ENCODE measurements around the gene TSC2.

Gene TSC2

GRCh38 chr16:2019921-2020831 is 27.6 kb upstream of the TSC2 start:
- no peak for DNase-seq (ENCODE audit: low spot score)
- in situ Hi-C loops (cut with MboI; ENCODE audit: low pct_unique_long_range_greater_than_20kb, low sequenced_read_pairs, unreplicated experiment): loop anchor here (5.0 kb wide), 1 partner anchor 122 kb away; no protein-coding TSS in a partner anchor
- no peak for TF ChIP-seq CTCF (IDR thresholded peaks at IDR 0.05; ENCODE audit: extremely low read depth, insufficient read depth, missing control alignments)

GRCh38 chr16:2022723-2023091 is 25.1 kb upstream of the TSC2 start:
- DNase-seq (ENCODE audit: low spot score): no peak
- in situ Hi-C loops (cut with MboI; ENCODE audit: low pct_unique_long_range_greater_than_20kb, low sequenced_read_pairs, unreplicated experiment): loop anchor here (5.0 kb wide), 1 partner anchor 120 kb away; no protein-coding TSS in a partner anchor
- TF ChIP-seq CTCF (IDR thresholded peaks at IDR 0.05; ENCODE audit: extremely low read depth, insufficient read depth, missing control alignments): peak; percentile 21

- peak; percentile 94 for TF ChIP-seq CTCF (IDR thresholded peaks at IDR 0.05; ENCODE audit: extremely low read depth, insufficient read depth, missing control alignments)
- DNase-seq (ENCODE audit: low spot score): peak; percentile 100
- in situ Hi-C loops (cut with MboI; ENCODE audit: low pct_unique_long_range_greater_than_20kb, low sequenced_read_pairs, unreplicated experiment): loop anchor here (5.0 kb wide), 1 partner anchor 119 kb away; no protein-coding TSS in a partner anchor
Observed at GRCh38 chr16:2023092-2024031, 24.4 kb upstream of the TSC2 start.

GRCh38 chr16:2024032-2024420 is 23.8 kb upstream of the TSC2 start:
- in situ Hi-C loops (cut with MboI; ENCODE audit: low pct_unique_long_range_greater_than_20kb, low sequenced_read_pairs, unreplicated experiment): loop anchor here (5.0 kb wide), 1 partner anchor 118 kb away; no protein-coding TSS in a partner anchor
- DNase-seq (ENCODE audit: low spot score): no peak
- no peak for TF ChIP-seq CTCF (IDR thresholded peaks at IDR 0.05; ENCODE audit: extremely low read depth, insufficient read depth, missing control alignments)

- no peak for DNase-seq (ENCODE audit: low spot score)
- in situ Hi-C loops (cut with MboI; ENCODE audit: low pct_unique_long_range_greater_than_20kb, low sequenced_read_pairs, unreplicated experiment): no loop called here
- no peak for TF ChIP-seq CTCF (IDR thresholded peaks at IDR 0.05; ENCODE audit: extremely low read depth, insufficient read depth, missing control alignments)
Observed at GRCh38 chr16:2025251-2025650, 22.5 kb upstream of the TSC2 start.

- in situ Hi-C loops (cut with MboI; ENCODE audit: low pct_unique_long_range_greater_than_20kb, low sequenced_read_pairs, unreplicated experiment): no loop called here
- TF ChIP-seq CTCF (IDR thresholded peaks at IDR 0.05; ENCODE audit: extremely low read depth, insufficient read depth, missing control alignments): no peak
- no peak for DNase-seq (ENCODE audit: low spot score)
Observed at GRCh38 chr16:2025878-2026460, 21.8 kb upstream of the TSC2 start.

All from GM13977 (cell line).